MM.1S (cell line): ENCODE measurements around the gene MET.

Experiments used
- DNase-seq: peaks from one replicate; pipeline ENCODE4 v3.0.0-alpha.2; 2015
- H2AFZ ChIP-seq: fragments of 300-600 bp; sonication (generic); 2 replicates; pipeline ENCODE4 v1.6.0; 2016; ENCODE audit warnings: antibody characterized with exemption, low read length
- H3F3A ChIP-seq: fragments of 300-600 bp; sonication (generic); 2 replicates; pipeline ENCODE4 v1.6.1; 2016; ENCODE audit warnings: mild to moderate bottlenecking, antibody characterized with exemption, low read length, moderate library complexity, mixed read lengths; ENCODE audit not compliant: insufficient read depth
- H3K27ac ChIP-seq: fragments of 300-600 bp; sonication (generic); 2 replicates; pipeline ENCODE4 v1.5.1; 2016; ENCODE audit warnings: mild to moderate bottlenecking, low read length
- H3K27me3 ChIP-seq: fragments of 300-600 bp; sonication (generic); replicated peaks from 2 replicates; pipeline ENCODE4 v1.6.0; 2016; ENCODE audit warnings: low read length; ENCODE audit not compliant: insufficient read depth
- H3K36me3 ChIP-seq: fragments of 300-600 bp; sonication (generic); replicated peaks from 2 replicates; pipeline ENCODE4 v1.6.1; 2016; ENCODE audit warnings: mild to moderate bottlenecking, low read length, mixed read lengths; ENCODE audit not compliant: insufficient read depth
- H3K4me1 ChIP-seq: fragments of 300-600 bp; sonication (generic); 2 replicates; pipeline ENCODE4 v1.6.1; 2016; ENCODE audit warnings: low read length, mixed read lengths
- H3K4me2 ChIP-seq: fragments of 300-600 bp; sonication (generic); 2 replicates; pipeline ENCODE4 v1.6.0; 2016; ENCODE audit warnings: low read depth, low read length
- H3K4me3 ChIP-seq: fragments of 300-600 bp; sonication (generic); 2 replicates; pipeline ENCODE4 v1.5.1; 2016; ENCODE audit warnings: low read length, mixed read lengths
- H3K79me2 ChIP-seq: fragments of 300-600 bp; sonication (generic); 2 replicates; pipeline ENCODE4 v1.6.1; 2016; ENCODE audit warnings: mixed run types, low read length, mixed read lengths
- H3K9ac ChIP-seq: fragments of 300-600 bp; sonication (generic); 2 replicates; pipeline ENCODE4 v1.6.1; 2016; ENCODE audit warnings: low read length, mixed read lengths
- H3K9me2 ChIP-seq: fragments of 300-600 bp; sonication (generic); replicated peaks from 2 replicates; pipeline ENCODE4 v1.6.1; 2016; ENCODE audit warnings: mild to moderate bottlenecking, low read length, mixed read lengths; ENCODE audit not compliant: insufficient read depth
- H3K9me3 ChIP-seq: fragments of 300-600 bp; sonication (generic); replicated peaks from 2 replicates; pipeline ENCODE4 v1.6.1; 2016; ENCODE audit warnings: mild to moderate bottlenecking, low read length, mixed read lengths; ENCODE audit not compliant: insufficient read depth
- H4K20me1 ChIP-seq: fragments of 300-600 bp; sonication (generic); 2 replicates; pipeline ENCODE4 v1.6.1; 2016; ENCODE audit warnings: mild to moderate bottlenecking, low read length, moderate library complexity, mixed read lengths; ENCODE audit not compliant: insufficient read depth
- EZH2 ChIP-seq: fragments of 300-600 bp; sonication (generic); optimal IDR thresholded peaks from 2 replicates; pipeline ENCODE3; 2017; ENCODE audit warnings: low read depth, mild to moderate bottlenecking, antibody characterized with exemption, low read length, mixed read lengths
- EZH2phosphoT487 ChIP-seq: fragments of 300-600 bp; sonication (generic); IDR thresholded peaks from 2 replicates; pipeline ENCODE4 v1.6.1; 2018; ENCODE audit warnings: antibody characterized with exemption, low read length
- TF ChIP-seq, protein P1 (sequence below): fragments of 300-600 bp; sonication (generic); IDR thresholded peaks from 2 replicates; pipeline ENCODE4 v1.5.1; 2016; ENCODE audit warnings: antibody characterized with exemption, low read length, mixed read lengths

MET gene

DNA sequence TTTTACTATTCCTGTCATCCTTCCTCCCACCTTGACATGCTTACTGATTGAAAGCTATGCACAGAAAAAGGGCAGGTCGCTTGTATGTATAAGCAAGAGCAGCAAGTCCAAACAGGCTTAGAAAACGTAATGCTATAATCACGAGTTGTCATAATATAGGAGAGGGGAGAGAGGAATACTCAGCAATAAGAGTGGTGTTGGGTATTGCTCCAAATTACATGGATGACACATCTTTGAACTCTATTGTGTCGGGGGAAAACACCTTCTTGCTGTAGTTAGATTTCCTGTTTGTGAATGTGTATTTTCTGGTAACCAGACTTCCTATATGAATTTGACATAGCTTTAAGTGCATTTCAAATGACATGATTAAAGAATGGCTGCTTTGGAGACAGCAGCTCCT is 7.5 kb downstream of the MET start:
- no peak overlapping the region for H3K4me3 ChIP-seq
- no peak overlapping the region for H2AFZ ChIP-seq
- no peaks in the 10 kb centered on the region for H4K20me1 ChIP-seq
- TF ChIP-seq EZH2, result no peak
- TF ChIP-seq EZH2phosphoT487, result no peak
- TF ChIP-seq, protein P1, sequence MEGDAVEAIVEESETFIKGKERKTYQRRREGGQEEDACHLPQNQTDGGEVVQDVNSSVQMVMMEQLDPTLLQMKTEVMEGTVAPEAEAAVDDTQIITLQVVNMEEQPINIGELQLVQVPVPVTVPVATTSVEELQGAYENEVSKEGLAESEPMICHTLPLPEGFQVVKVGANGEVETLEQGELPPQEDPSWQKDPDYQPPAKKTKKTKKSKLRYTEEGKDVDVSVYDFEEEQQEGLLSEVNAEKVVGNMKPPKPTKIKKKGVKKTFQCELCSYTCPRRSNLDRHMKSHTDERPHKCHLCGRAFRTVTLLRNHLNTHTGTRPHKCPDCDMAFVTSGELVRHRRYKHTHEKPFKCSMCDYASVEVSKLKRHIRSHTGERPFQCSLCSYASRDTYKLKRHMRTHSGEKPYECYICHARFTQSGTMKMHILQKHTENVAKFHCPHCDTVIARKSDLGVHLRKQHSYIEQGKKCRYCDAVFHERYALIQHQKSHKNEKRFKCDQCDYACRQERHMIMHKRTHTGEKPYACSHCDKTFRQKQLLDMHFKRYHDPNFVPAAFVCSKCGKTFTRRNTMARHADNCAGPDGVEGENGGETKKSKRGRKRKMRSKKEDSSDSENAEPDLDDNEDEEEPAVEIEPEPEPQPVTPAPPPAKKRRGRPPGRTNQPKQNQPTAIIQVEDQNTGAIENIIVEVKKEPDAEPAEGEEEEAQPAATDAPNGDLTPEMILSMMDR, result no peak
- H3K9me3 ChIP-seq, result no peaks in the 10 kb centered on the region
- no peak overlapping the region for H3K4me2 ChIP-seq
- peaks cover 23% of the 10 kb centered on the region for H3K4me1 ChIP-seq
- H3F3A ChIP-seq, result peaks cover 13% of the 10 kb centered on the region; the same call in 1 of the 2 replicates
- H3K9ac ChIP-seq, result no peak overlapping the region
- H3K36me3 ChIP-seq, result no peaks in the 10 kb centered on the region
- H3K27me3 ChIP-seq, result no peaks in the 10 kb centered on the region
- peak; percentile 58 for DNase-seq
- H3K27ac ChIP-seq, result no peak overlapping the region
- H3K9me2 ChIP-seq, result no peaks in the 10 kb centered on the region
- H3K79me2 ChIP-seq, result no peaks in the 10 kb centered on the region

DNA sequence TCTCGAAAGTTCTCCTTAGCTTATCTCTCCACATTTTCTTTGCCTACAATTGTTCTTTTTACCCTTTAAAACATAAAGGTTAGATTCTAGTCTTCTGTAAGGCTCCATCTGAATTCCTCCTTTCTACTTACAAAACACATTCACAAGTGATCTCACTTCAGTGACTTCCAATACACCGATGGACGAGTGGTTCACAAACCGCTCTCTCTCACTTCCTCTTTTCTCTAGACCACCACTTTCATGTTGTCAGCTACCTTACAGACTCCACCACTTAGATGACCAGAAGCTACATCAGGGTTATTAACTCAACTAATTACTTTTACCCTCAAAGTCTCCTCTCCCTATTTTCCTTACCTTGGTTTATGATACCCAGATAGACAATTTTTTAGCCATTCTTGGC is 11.8 kb downstream of the MET start:
- H3K9me3 ChIP-seq, result no peaks in the 10 kb centered on the region
- H3K9ac ChIP-seq, result no peak overlapping the region
- H3K27ac ChIP-seq, result peak overlapping the region; percentile 7; the same call in 1 of the 2 replicates
- no peaks in the 10 kb centered on the region for H3K9me2 ChIP-seq
- H3F3A ChIP-seq, result peaks cover 7% of the 10 kb centered on the region; the same call in 1 of the 2 replicates
- H3K36me3 ChIP-seq, result no peaks in the 10 kb centered on the region
- TF ChIP-seq EZH2phosphoT487, result no peak
- TF ChIP-seq, protein P1, result no peak
- TF ChIP-seq EZH2, result no peak
- H3K4me2 ChIP-seq, result peak overlapping the region; percentile 35; the same call in 1 of the 2 replicates
- H3K79me2 ChIP-seq, result no peaks in the 10 kb centered on the region
- no peaks in the 10 kb centered on the region for H4K20me1 ChIP-seq
- H3K4me1 ChIP-seq, result peaks cover 24% of the 10 kb centered on the region
- no peak overlapping the region for H3K4me3 ChIP-seq
- H3K27me3 ChIP-seq, result no peaks in the 10 kb centered on the region
- peak; percentile 87 for DNase-seq
- H2AFZ ChIP-seq, result no peak overlapping the region

DNA sequence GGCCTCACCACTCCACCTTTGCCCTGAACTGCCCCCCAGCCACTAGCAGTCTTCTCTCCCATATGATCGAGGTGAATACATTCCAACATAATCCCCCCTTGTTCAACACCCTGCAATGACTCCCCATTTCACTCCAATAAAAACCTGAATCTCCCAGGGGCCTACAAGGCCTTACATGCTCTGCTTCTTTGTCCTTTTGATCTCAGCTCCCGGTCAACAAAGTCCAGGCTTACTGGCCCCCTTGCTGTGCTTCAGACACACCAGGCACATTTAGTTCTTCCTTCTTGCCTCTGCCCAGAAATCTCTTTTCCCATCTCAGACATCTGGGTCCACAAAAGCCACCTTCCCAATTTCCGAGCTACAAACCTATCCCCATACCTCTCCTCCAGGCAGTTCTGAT is 14.0 kb downstream of the MET start:
- no peak overlapping the region for H3K4me2 ChIP-seq
- DNase-seq, result no peak
- H3K79me2 ChIP-seq, result no peaks in the 10 kb centered on the region
- H3K4me1 ChIP-seq, result peaks cover 15% of the 10 kb centered on the region
- no peak overlapping the region for H3K9ac ChIP-seq
- no peaks in the 10 kb centered on the region for H3K9me2 ChIP-seq
- TF ChIP-seq EZH2phosphoT487 (no peak), EZH2 (no peak)
- TF ChIP-seq, protein P1, result no peak
- H3K9me3 ChIP-seq, result no peaks in the 10 kb centered on the region
- peaks cover 7% of the 10 kb centered on the region; the same call in 1 of the 2 replicates for H3F3A ChIP-seq
- no peaks in the 10 kb centered on the region for H3K27me3 ChIP-seq
- no peak overlapping the region for H3K27ac ChIP-seq
- no peak overlapping the region for H2AFZ ChIP-seq
- no peak overlapping the region for H3K4me3 ChIP-seq
- no peaks in the 10 kb centered on the region for H4K20me1 ChIP-seq
- H3K36me3 ChIP-seq, result no peaks in the 10 kb centered on the region
